GM12892 (cell line): ENCODE measurements around the gene OR4D2.

Experiments used
- POLR2A ChIP-seq: IDR thresholded peaks from 2 replicates; pipeline ENCODE4 v1.6.1; 2011; ENCODE audit warnings: low read depth, low read length, control low read depth
- POLR2AphosphoS5 ChIP-seq: IDR thresholded peaks from 2 replicates; pipeline ENCODE4 v1.6.1; 2011; ENCODE audit warnings: low read depth, low read length, control low read depth

DNA sequence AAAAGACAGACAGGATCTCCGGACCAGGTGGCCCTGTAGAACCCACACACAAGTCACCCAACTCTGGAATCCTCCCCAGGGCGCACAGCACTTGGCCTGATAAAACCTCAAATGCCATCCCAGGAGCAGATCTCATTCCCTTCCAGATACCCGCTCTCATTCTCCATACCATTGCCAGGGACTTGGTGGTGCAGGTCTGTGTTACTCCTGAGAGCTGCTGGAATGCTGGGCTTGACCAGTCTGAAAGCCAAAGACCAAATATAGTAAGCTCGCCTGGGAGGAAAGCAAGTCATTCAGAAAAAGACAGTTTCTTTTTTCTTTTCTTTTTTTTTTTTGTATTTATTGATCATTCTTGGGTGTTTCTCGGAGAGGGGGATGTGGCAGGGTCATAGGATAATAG is 41.6 kb downstream of the OR4D2 start:
- TF ChIP-seq POLR2AphosphoS5 (no peak), POLR2A (no peak)
